Measurements from ENCODE around the gene WNK1. TPM values are rescaled to one million over a fixed set of nuclear protein-coding genes. Genes with fewer than 3 reads are reported as not detected.
"Not testable (repeated sequence)": the region's sequence is repeated elsewhere in the genome, so short reads cannot be mapped to it uniquely, and the experiment has no call there.

The WNK1 gene
- total and polyA plus RNA-seq, 2 donors = 71.0 to 155 TPM

DNA sequence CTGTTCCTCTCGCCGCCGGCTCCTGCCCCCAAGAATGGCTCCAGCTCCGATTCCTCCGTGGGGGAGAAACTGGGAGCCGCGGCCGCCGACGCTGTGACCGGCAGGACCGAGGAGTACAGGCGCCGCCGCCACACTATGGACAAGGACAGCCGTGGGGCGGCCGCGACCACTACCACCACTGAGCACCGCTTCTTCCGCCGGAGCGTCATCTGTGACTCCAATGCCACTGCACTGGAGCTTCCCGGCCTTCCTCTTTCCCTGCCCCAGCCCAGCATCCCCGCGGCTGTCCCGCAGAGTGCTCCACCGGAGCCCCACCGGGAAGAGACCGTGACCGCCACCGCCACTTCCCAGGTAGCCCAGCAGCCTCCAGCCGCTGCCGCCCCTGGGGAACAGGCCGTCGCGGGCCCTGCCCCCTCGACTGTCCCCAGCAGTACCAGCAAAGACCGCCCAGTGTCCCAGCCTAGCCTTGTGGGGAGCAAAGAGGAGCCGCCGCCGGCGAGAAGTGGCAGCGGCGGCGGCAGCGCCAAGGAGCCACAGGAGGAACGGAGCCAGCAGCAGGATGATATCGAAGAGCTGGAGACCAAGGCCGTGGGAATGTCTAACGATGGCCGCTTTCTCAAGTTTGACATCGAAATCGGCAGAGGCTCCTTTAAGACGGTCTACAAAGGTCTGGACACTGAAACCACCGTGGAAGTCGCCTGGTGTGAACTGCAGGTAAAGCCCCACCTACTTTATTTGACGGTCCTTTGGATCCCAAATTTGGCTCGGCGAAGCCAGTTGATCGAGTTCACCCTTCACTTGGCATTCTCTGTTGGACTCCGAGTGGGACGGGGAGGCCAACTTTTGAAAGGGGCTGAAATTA, 1.5 kb downstream of the WNK1 start:
- H3K27ac ChIP-seq (ENCODE audit: low read depth) = peak overlapping the region; percentile 95
- H3K4me3 ChIP-seq (ENCODE audit: low read depth, low read length) = peak overlapping the region; percentile 80
- no peaks in the 10 kb centered on the region for H3K36me3 ChIP-seq (ENCODE audit: insufficient read depth)
- H3K4me1 ChIP-seq (ENCODE audit: insufficient read depth) = no peaks in the 10 kb centered on the region
- under 1% methylated on average over 63 of the region's 63 CpGs for WGBS
- no peak for DNase-seq (ENCODE audit: extremely low spot score)

DNA sequence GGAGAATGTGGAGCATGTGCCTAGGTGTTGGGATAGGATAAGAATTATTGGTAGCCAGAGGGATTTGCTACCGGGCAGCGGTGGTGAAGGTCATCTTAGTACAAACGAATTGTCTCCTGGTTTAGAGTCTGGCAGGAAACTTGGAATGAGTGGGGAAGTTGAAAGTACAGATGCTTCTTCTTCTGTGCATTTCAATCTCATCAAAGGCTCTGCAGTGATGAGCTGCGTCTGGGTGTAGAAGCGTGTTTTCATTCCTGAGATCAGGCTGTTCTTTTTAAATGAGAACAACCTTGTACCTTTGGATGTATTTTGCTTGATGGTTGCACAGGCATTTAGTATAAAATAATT, 2.1 kb downstream of the WNK1 start:
- Histone ChIP-seq H3K4me3 (ENCODE audit: low read depth, low read length) (peak overlapping the region; percentile 80), H3K27ac (ENCODE audit: low read depth) (peak overlapping the region; percentile 95), H3K4me1 (ENCODE audit: insufficient read depth) (no peaks in the 10 kb centered on the region), H3K36me3 (ENCODE audit: insufficient read depth) (no peaks in the 10 kb centered on the region)
- WGBS = 2% methylated on average over 5 of the region's 5 CpGs
- no peak for DNase-seq (ENCODE audit: extremely low spot score)

DNA sequence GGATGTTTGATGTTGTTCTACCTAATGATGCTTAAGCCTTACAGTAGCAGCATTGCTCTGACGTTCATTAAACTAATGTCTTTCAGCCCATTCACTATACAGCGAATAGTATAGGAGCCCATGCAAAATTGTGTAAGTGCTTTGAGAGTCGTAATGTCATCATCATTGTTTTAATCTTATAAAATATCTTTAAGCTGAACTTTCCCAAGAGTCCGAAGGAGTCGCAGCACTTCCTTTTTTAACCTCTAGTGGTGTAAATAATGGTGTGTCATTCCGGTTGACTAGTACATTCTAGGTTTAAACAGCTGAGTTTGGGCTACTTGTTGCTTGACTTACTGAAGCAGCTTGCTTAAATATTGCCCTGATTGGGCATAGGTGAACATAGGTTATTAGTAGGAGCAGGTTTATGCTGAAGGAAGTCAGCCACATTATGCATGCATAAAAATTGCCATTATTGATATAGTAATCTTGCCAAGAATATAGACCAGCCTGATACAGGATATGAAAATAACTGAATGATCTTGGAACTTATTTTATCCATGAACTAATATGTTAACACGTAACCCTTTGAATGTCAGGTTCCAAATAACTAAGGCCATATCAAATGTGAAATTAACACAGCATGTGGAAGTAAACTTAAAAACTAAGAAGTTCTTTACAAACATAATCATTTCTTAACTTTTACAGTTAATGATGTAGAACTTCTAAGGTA, 2.6 kb downstream of the WNK1 start:
- DNase-seq (ENCODE audit: extremely low spot score) = no peak
- H3K27ac ChIP-seq (ENCODE audit: low read depth) = no peak overlapping the region
- H3K4me1 ChIP-seq (ENCODE audit: insufficient read depth) = no peaks in the 10 kb centered on the region
- peak overlapping the region; percentile 80 for H3K4me3 ChIP-seq (ENCODE audit: low read depth, low read length)
- no peaks in the 10 kb centered on the region for H3K36me3 ChIP-seq (ENCODE audit: insufficient read depth)
- WGBS = 7% methylated on average over 7 of the region's 7 CpGs

DNA sequence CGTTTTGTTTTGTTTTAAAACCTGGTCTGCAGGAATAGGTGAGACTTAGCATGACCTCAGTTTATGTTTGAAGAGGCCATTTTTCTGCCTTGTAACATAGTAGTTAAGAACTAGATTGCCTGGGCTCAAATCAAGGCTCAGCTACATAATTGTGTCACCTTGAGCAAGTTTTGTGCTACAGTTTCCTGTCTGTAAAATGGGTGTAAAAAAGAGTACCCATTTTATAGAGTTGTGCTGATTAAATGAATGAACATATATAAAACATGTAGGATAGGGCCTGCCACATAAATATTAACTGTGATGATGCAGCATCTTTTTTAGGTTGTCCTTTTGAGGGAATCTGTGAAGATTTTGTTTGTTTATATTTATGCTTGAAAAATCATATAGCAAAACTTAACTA, 7.2 kb downstream of the WNK1 start:
- no peaks in the 10 kb centered on the region for H3K4me1 ChIP-seq (ENCODE audit: insufficient read depth)
- DNase-seq (ENCODE audit: extremely low spot score) = no peak
- 66% methylated on average over 1 of the region's 1 CpG for WGBS
- no peak overlapping the region for H3K27ac ChIP-seq (ENCODE audit: low read depth)
- H3K4me3 ChIP-seq (ENCODE audit: low read depth, low read length) = no peak overlapping the region
- no peaks in the 10 kb centered on the region for H3K36me3 ChIP-seq (ENCODE audit: insufficient read depth)

DNA sequence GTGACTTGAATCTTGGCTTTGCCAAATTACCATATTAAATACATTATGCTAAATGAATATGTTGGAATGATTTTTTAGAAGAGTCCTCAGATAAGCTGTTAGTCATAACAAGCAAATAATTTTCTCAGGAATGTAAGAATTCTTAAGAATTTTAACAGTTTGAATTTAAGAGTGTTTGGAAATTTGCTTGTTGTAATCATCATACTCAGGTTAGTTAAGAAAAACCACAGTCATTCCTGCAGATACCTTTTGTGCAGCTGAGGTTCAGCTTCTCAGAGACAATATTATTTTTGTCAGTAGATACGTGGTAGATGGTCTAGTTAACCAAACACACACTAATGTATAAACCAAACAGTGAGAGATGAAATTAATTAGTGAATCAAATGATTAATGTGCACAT, 8.9 kb downstream of the WNK1 start:
- WGBS = 71% methylated on average over 1 of the region's 1 CpG
- no peaks in the 10 kb centered on the region for H3K36me3 ChIP-seq (ENCODE audit: insufficient read depth)
- no peaks in the 10 kb centered on the region for H3K4me1 ChIP-seq (ENCODE audit: insufficient read depth)
- H3K27ac ChIP-seq (ENCODE audit: low read depth) = no peak overlapping the region
- H3K4me3 ChIP-seq (ENCODE audit: low read depth, low read length) = no peak overlapping the region
- DNase-seq (ENCODE audit: extremely low spot score) = no peak

DNA sequence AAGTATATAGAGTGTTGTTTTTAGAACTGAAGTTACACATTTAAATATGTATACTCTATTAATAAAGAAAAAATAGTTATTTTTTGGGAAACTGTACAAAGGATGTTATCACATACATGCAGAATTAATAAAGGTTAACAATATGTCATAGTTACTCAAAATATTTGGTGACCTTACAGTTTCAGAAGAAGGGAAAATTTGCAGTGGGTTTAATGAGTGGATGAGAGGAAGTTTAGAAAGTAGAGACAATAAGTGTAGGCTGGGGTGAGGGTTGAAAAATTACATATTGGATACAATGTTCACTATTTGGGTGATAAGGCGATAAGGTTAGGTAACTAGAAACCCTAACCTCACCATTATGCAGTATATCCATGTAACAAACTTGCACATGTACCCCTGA, 13.5 kb downstream of the WNK1 start:
- Histone ChIP-seq H3K4me1 (ENCODE audit: insufficient read depth) (no peaks in the 10 kb centered on the region), H3K36me3 (ENCODE audit: insufficient read depth) (no peaks in the 10 kb centered on the region), H3K27ac (ENCODE audit: low read depth) (no peak overlapping the region), H3K4me3 (ENCODE audit: low read depth, low read length) (no peak overlapping the region)
- WGBS = 96% methylated on average over 1 of the region's 1 CpG
- no peak for DNase-seq (ENCODE audit: extremely low spot score)

DNA sequence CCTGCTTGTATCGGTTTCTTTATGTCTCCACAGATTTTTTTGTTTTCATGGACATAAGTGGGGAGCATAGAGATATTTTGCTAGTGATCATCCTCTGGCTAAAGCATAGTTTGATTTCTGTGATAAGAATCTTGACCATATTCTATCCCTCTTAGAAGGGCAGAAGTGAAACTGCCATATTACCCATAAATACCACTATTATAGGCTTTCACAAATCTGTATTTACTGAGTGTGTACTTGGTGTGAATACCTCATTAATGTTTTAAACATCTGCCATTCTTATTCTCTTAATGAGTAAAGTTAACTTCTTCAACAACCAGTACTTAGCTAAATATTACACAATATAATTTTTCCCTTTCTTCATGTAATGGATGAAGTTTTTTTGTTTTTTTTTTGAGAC, 16.1 kb downstream of the WNK1 start:
- DNase-seq (ENCODE audit: extremely low spot score) = no peak
- WGBS = 100% methylated on average over 1 of the region's 1 CpG
- H3K27ac ChIP-seq (ENCODE audit: low read depth) = no peak overlapping the region
- H3K36me3 ChIP-seq (ENCODE audit: insufficient read depth) = no peaks in the 10 kb centered on the region
- H3K4me3 ChIP-seq (ENCODE audit: low read depth, low read length) = no peak overlapping the region
- no peaks in the 10 kb centered on the region for H3K4me1 ChIP-seq (ENCODE audit: insufficient read depth)

DNA sequence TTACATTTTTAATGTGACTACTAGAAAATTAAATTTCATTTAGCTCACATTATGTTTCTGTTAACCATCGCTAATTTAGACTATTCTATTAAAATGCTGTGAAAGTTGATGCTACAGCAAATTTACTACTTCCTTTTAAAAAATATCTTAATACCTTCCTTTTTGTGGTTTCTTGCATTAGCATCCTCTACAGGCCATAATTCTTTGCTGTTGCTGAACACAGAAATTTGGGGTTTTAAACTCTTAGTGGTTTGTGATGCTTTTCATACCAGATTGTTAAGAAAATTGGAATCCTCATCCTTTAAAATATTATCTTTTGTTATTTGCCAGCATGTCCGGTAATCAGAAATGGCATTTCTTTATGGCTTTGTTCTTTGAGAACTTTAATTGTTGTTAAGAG, 18.1 kb downstream of the WNK1 start:
- no peak overlapping the region for H3K4me3 ChIP-seq (ENCODE audit: low read depth, low read length)
- DNase-seq (ENCODE audit: extremely low spot score) = no peak
- no peak overlapping the region for H3K27ac ChIP-seq (ENCODE audit: low read depth)
- H3K4me1 ChIP-seq (ENCODE audit: insufficient read depth) = no peaks in the 10 kb centered on the region
- 74% methylated on average over 2 of the region's 2 CpGs for WGBS
- H3K36me3 ChIP-seq (ENCODE audit: insufficient read depth) = no peaks in the 10 kb centered on the region

DNA sequence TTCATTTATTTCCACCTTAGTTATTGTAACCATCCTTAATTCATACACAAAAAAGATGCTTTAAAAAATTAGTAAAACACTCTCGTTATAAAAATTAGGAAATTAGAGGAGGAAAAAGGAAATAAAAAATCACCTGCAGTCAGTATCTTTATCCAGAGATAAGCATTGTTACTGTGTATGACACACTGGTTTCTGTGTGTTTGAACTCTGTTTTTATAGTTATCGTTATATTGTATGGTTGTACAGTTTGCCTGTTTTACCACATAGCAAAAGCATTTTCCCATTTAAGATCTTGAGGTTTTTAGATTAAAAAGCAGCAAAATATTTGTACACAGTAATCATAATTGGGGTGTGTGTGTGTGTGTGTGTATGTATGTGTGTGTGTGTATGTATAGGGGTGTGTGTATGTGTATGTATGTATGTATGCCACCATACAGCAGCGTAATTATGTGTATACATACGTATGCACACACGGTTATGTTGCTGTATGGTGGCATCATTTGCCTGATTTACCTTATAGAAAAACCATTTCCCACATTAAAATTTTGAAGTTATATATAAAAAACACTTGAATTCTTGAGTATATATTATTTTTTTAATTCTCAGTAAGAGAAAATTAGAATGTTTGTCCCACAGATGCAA, 19.8 kb downstream of the WNK1 start:
- no peak overlapping the region for H3K27ac ChIP-seq (ENCODE audit: low read depth)
- H3K4me3 ChIP-seq (ENCODE audit: low read depth, low read length) = no peak overlapping the region
- no peaks in the 10 kb centered on the region for H3K36me3 ChIP-seq (ENCODE audit: insufficient read depth)
- H3K4me1 ChIP-seq (ENCODE audit: insufficient read depth) = no peaks in the 10 kb centered on the region
- DNase-seq (ENCODE audit: extremely low spot score) = no peak
- WGBS = 88% methylated on average over 5 of the region's 5 CpGs

DNA sequence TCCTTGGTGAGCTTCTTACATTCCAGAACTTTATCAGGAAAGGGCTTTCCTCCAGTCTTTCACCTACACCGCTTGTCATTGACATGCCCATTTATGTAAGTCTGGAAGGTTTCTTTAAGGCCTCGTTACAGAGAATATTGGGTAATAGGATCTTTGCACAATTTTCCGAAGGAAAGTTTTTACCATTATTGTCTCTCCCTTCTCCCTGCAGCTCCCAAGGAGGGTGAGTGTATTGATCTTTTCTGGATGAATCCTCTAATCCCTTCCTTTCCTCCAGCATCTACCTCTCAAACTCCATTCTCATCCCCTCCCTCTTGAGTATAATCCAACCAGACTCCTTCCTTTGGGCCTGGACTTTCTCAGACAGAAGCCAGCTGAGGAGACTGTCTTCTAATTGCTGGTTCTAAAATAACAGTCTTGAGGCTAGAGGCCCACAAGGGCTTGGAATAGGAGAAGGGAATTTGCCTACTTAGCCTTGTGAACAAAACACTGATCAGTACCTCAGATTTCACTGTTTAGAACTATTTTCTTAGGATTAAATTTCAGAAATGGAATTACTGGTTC, 21.8 kb downstream of the WNK1 start:
- Histone ChIP-seq H3K27ac (ENCODE audit: low read depth) (no peak overlapping the region), H3K36me3 (ENCODE audit: insufficient read depth) (no peaks in the 10 kb centered on the region), H3K4me1 (ENCODE audit: insufficient read depth) (no peaks in the 10 kb centered on the region), H3K4me3 (ENCODE audit: low read depth, low read length) (no peak overlapping the region)
- 35% methylated on average over 3 of the region's 3 CpGs for WGBS
- no peak for DNase-seq (ENCODE audit: extremely low spot score)

DNA sequence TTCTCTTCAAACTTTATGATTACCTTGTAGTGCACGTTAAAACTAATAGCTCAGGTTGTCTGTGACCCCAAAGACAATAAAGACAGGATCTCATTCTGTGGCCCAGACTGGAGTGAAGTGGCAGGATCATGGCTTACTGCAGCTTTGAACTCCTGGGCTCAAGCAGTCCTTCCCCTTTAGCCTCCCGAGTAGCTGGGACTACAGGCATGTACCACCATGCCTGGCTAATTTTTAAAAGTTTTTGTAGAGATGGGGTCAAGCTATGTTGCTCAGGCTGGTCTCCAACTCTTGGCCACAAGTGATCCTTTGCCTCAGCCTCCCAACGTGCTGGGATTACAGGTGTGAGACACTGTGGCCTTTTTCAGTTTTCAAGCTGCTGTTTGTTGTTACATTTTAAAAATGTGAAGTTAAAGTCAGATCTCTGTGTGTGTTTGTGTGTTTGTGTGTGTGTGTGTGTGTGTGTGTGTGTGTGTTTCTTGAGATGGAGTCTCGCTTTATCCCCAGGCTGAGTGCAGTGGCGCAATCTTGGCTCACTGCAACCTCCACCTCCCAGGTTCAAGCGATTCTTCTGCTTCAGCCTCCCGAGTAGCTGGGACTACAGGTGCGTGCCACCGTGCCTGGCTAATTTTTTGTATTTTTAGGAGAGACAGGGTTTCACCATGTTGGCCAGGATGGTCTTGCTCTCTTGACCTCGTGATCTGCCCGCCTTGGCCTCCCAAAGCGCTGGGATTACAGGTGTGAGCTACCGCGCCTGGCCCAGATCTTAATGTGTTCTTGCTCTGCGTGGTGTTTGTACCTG, 23.8 kb downstream of the WNK1 start:
- not testable (repeated sequence) for H3K4me3 ChIP-seq (ENCODE audit: low read depth, low read length); DNase-seq (ENCODE audit: extremely low spot score); H3K36me3 ChIP-seq (ENCODE audit: insufficient read depth); H3K4me1 ChIP-seq (ENCODE audit: insufficient read depth); H3K27ac ChIP-seq (ENCODE audit: low read depth)
- 93% methylated on average over 15 of the region's 15 CpGs for WGBS

DNA sequence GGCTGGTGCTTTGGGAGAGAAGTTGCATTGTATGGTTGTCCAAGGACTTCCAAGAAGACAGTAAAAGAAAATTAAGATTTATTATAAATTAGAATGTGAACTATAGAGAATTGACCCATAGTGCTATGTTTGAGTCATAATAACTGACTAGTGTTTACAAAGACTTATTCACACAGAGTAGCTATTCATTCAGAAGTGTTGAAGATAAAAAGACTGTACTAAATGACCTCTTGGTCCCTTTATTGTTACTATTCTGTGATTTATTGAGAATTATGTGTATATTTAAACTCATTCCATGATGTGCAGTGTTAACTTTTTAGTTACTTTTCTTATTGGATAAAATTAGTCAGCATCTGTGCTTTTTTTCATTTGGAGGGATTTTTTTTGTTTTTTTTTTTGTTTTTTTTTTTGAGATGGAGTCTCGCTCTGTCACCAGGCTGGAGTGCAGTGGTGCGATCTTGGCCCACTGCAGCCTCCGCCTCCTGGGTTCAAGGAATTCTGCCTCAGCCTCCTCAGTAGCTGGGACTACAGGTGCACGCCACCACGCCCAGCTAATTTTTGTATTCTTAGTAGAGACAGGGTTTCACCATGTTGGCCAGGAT, 24.5 kb downstream of the WNK1 start:
- DNase-seq (ENCODE audit: extremely low spot score); H3K36me3 ChIP-seq (ENCODE audit: insufficient read depth); H3K4me1 ChIP-seq (ENCODE audit: insufficient read depth); H3K4me3 ChIP-seq (ENCODE audit: low read depth, low read length); H3K27ac ChIP-seq (ENCODE audit: low read depth): not testable (repeated sequence)
- WGBS = 99% methylated on average over 5 of the region's 5 CpGs

DNA sequence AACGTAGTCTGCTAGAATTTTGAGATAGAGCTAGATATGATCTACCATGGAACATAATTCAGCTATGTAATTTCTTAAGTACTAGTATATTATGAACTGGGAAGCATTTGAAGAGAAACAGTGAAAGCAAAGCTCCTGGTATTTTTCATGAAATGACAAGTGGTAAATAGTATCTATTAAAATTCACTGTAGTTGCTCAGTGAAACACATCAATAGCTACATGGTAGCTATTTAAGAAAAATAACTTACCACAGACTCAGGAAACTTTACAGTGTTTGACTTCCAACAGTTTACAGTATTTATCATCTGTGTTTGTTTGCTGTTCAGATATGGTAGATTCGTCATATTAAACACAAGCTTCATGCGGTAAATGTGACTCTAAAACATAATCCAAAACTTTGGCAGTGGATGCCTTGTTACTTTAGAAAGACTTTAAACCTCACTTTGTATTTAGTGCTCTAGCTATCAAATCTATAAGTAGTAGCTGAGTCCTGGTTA, 25.2 kb downstream of the WNK1 start:
- 63% methylated on average over 3 of the region's 3 CpGs for WGBS
- Histone ChIP-seq H3K27ac (ENCODE audit: low read depth) (no peak overlapping the region), H3K4me1 (ENCODE audit: insufficient read depth) (no peaks in the 10 kb centered on the region), H3K4me3 (ENCODE audit: low read depth, low read length) (no peak overlapping the region), H3K36me3 (ENCODE audit: insufficient read depth) (no peaks in the 10 kb centered on the region)
- DNase-seq (ENCODE audit: extremely low spot score) = no peak
